ENCODE measurements around the gene THOC6.

DNA sequence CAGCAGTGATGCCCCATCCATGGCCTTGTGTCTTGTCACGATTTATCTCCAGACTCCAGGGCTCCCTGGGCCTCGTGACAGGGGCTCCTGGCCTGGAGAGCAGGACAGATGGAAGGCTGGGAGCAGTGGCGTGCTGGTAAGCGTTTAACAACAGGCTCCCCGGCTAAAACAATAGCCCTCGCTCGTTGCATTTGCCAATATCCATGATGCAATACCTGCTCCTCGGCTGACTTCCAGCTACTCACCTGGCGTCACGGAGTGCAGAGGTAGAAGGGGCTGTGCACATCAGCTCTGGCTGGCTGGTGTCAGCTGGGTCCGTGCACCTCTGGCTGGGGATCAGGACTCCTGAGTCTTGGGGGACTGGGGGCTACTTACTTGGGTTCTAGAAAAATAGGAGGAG, 14.4 kb downstream of the THOC6 start:
- TF ChIP-seq, protein P1, sequence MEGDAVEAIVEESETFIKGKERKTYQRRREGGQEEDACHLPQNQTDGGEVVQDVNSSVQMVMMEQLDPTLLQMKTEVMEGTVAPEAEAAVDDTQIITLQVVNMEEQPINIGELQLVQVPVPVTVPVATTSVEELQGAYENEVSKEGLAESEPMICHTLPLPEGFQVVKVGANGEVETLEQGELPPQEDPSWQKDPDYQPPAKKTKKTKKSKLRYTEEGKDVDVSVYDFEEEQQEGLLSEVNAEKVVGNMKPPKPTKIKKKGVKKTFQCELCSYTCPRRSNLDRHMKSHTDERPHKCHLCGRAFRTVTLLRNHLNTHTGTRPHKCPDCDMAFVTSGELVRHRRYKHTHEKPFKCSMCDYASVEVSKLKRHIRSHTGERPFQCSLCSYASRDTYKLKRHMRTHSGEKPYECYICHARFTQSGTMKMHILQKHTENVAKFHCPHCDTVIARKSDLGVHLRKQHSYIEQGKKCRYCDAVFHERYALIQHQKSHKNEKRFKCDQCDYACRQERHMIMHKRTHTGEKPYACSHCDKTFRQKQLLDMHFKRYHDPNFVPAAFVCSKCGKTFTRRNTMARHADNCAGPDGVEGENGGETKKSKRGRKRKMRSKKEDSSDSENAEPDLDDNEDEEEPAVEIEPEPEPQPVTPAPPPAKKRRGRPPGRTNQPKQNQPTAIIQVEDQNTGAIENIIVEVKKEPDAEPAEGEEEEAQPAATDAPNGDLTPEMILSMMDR (IDR thresholded peaks at IDR 0.05; ENCODE audit: extremely low read depth in 1 of 2, insufficient read depth in 1 of 2, low read depth in 1 of 2, low read length in 2 of 2), result no peak
- TF ChIP-seq POLR2A (IDR thresholded peaks at IDR 0.05; ENCODE audit: low read depth, low read length) (no peak), POLR2AphosphoS5 (IDR thresholded peaks at IDR 0.05; ENCODE audit: insufficient read depth, low read depth, low read length) (no peak), EZH2 (IDR thresholded peaks at IDR 0.05; ENCODE audit: borderline replicate concordance, low read depth, low read length, severe bottlenecking) (no peak), JUN (IDR thresholded peaks at IDR 0.05; ENCODE audit: borderline replicate concordance, insufficient read depth, insufficient read length, low read depth) (no peak), MYC (IDR thresholded peaks at IDR 0.05; ENCODE audit: low read depth, low read length) (no peak), FOS (IDR thresholded peaks at IDR 0.05; ENCODE audit: borderline replicate concordance, insufficient read depth, low read length) (no peak)
- TF ChIP-seq, protein P2, sequence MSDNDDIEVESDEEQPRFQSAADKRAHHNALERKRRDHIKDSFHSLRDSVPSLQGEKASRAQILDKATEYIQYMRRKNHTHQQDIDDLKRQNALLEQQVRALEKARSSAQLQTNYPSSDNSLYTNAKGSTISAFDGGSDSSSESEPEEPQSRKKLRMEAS (IDR thresholded peaks at IDR 0.05; ENCODE audit: insufficient read depth, insufficient read length), result no peak

All from endothelial cell of umbilical vein (primary cell).